LHCN-M2 (cell line): Measurements from ENCODE around the gene VPS51. TPM values are rescaled to one million over a fixed set of nuclear protein-coding genes. Genes with fewer than 3 reads are reported as not detected.

Experiments
- total RNA-seq: library from RNA; depleted of rRNA; stranded (reverse); fragments of >200 nt; gene quantifications from 2 replicates; pipeline ENCODE4 v1.2.3, GENCODE V29; 2014; rRNA removed

The VPS51 gene
- total RNA-seq, 1 experiment from 2014 or later = 174 TPM

Other genes with a start within 250 kb of the VPS51 start
- 73.5 and 84.6 TPM in 2 replicates for gene EHD1, start 217.6 kb upstream of the VPS51 start, total RNA-seq
- gene ATG2A, start 179.0 kb upstream of the VPS51 start, total RNA-seq = 17.7 and 22.9 TPM in 2 replicates
- 19.2 and 27.3 TPM in 2 replicates for gene PPP2R5B, start 171.5 kb upstream of the VPS51 start, total RNA-seq
- gene GPHA2, start 160.3 kb upstream of the VPS51 start, total RNA-seq = not detected in 2 replicates
- not detected in 2 replicates for gene MAJIN, start 124.1 kb upstream of the VPS51 start, total RNA-seq
- 0.19 and 0.40 TPM in 2 replicates for gene BATF2, start 99.2 kb upstream of the VPS51 start, total RNA-seq
- gene ARL2, start 82.1 kb upstream of the VPS51 start, total RNA-seq = 102 and 115 TPM in 2 replicates
- 15.2 and 16.0 TPM in 2 replicates for gene SNX15, start 68.8 kb upstream of the VPS51 start, total RNA-seq
- 21.7 and 23.5 TPM in 2 replicates for gene SAC3D1, start 55.0 kb upstream of the VPS51 start, total RNA-seq
- gene NAALADL1, start 37.7 kb upstream of the VPS51 start, total RNA-seq = not detected in 2 replicates
- 48.0 and 62.1 TPM in 2 replicates for gene CDCA5, start 12.2 kb upstream of the VPS51 start, total RNA-seq
- 55.7 and 59.9 TPM in 2 replicates for gene ZFPL1, start 12.0 kb upstream of the VPS51 start, total RNA-seq
- 0.96 and 3.3 TPM in 2 replicates for gene TM7SF2, start 15.7 kb downstream of the VPS51 start, total RNA-seq
- gene ZNHIT2, start 21.5 kb downstream of the VPS51 start, total RNA-seq = 13.7 and 20.9 TPM in 2 replicates
- gene FAU, start 25.9 kb downstream of the VPS51 start, total RNA-seq = 246 and 445 TPM in 2 replicates
- 58.5 and 68.3 TPM in 2 replicates for gene MRPL49, start 26.1 kb downstream of the VPS51 start, total RNA-seq
- 14.6 and 18.3 TPM in 2 replicates for gene SYVN1, start 38.3 kb downstream of the VPS51 start, total RNA-seq
- not detected in 2 replicates for gene SPDYC, start 74.0 kb downstream of the VPS51 start, total RNA-seq
- 125 and 141 TPM in 2 replicates for gene CAPN1, start 85.7 kb downstream of the VPS51 start, total RNA-seq
- 30.0 and 33.4 TPM in 2 replicates for gene POLA2, start 165.7 kb downstream of the VPS51 start, total RNA-seq
- 10.2 and 20.5 TPM in 2 replicates for gene CDC42EP2, start 218.7 kb downstream of the VPS51 start, total RNA-seq
- gene DPF2, start 237.6 kb downstream of the VPS51 start, total RNA-seq = 32.1 and 41.6 TPM in 2 replicates